ENCODE data around the gene UIMC1.

GRCh38 chr5:176892663-176893062 lies 113.9 kb downstream of the UIMC1 start:
- TF ChIP-seq POLR2A (IDR thresholded peaks at IDR 0.05) (no peak), CTCF (IDR thresholded peaks at IDR 0.05) (no peak)

Data from testis (tissue), 2 donors.